Glomerular endothelial cell (primary cell): Measurements from ENCODE around the gene TBC1D22A. TPM values are rescaled to one million over a fixed set of nuclear protein-coding genes. Genes with fewer than 3 reads are reported as not detected.

Experiments used
- DNase-seq: peaks from one replicate; pipeline ENCODE4 v3.0.0-alpha.2; 2011; ENCODE audit warnings: low read depth, low spot score; ENCODE audit errors: extremely low read depth
- total RNA-seq: library from RNA; depleted of rRNA; stranded (reverse); fragments of >200 nt; gene quantifications from 2 replicates; pipeline ENCODE4 v1.2.3, GENCODE V29; 2015

TBC1D22A gene
- total RNA-seq, 1 donor from 2014 or later = 38.7 TPM

GRCh38 chr22:46965555-46966494 lies 203.4 kb downstream of the TBC1D22A start:
- no peak for DNase-seq

- DNase-seq = no peak
Measured at GRCh38 chr22:46966495-46966845, 204.0 kb downstream of the TBC1D22A start.

GRCh38 chr22:46966846-46967245 lies 204.4 kb downstream of the TBC1D22A start:
- no peak for DNase-seq

GRCh38 chr22:46967445-46968358 lies 205.3 kb downstream of the TBC1D22A start:
- no peak for DNase-seq

- no peak for DNase-seq
Measured at GRCh38 chr22:46968359-46968740, 205.9 kb downstream of the TBC1D22A start.

GRCh38 chr22:46968848-46969247 lies 206.4 kb downstream of the TBC1D22A start:
- DNase-seq = no peak

GRCh38 chr22:46969491-46969890 lies 207.0 kb downstream of the TBC1D22A start:
- no peak for DNase-seq

- DNase-seq = no peak
Measured at GRCh38 chr22:46969961-46970360, 207.5 kb downstream of the TBC1D22A start.

- no peak for DNase-seq
Measured at GRCh38 chr22:46970411-46971098, 208.1 kb downstream of the TBC1D22A start.

GRCh38 chr22:46971099-46971763 lies 208.8 kb downstream of the TBC1D22A start:
- DNase-seq = peak; percentile 93

- DNase-seq = no peak
Measured at GRCh38 chr22:46971764-46972125, 209.3 kb downstream of the TBC1D22A start.

GRCh38 chr22:46972256-46972655 lies 209.8 kb downstream of the TBC1D22A start:
- no peak for DNase-seq

- no peak for DNase-seq
Measured at GRCh38 chr22:46972901-46973831, 210.7 kb downstream of the TBC1D22A start.

- DNase-seq = no peak
Measured at GRCh38 chr22:46974077-46974476, 211.6 kb downstream of the TBC1D22A start.

- DNase-seq = no peak
Measured at GRCh38 chr22:46974631-46975585, 212.5 kb downstream of the TBC1D22A start.

- DNase-seq = no peak
Measured at GRCh38 chr22:46976143-46976542, 213.7 kb downstream of the TBC1D22A start.

- DNase-seq = no peak
Measured at GRCh38 chr22:46976598-46976997, 214.1 kb downstream of the TBC1D22A start.

GRCh38 chr22:46977656-46978343 lies 215.3 kb downstream of the TBC1D22A start:
- DNase-seq = no peak
